Activated CD4-positive, alpha-beta T cell treated with anti-CD3 and anti-CD28 coated beads for 48 hours (primary cell): ENCODE results near the gene SPEG.
"Not testable (repeated sequence)": the region's sequence is repeated elsewhere in the genome, so short reads cannot be mapped to it uniquely, and the experiment has no call there.

Experiments used
- DNase-seq: peaks from one replicate; pipeline ENCODE4 v3.0.0-alpha.2; 2020

SPEG gene

DNA sequence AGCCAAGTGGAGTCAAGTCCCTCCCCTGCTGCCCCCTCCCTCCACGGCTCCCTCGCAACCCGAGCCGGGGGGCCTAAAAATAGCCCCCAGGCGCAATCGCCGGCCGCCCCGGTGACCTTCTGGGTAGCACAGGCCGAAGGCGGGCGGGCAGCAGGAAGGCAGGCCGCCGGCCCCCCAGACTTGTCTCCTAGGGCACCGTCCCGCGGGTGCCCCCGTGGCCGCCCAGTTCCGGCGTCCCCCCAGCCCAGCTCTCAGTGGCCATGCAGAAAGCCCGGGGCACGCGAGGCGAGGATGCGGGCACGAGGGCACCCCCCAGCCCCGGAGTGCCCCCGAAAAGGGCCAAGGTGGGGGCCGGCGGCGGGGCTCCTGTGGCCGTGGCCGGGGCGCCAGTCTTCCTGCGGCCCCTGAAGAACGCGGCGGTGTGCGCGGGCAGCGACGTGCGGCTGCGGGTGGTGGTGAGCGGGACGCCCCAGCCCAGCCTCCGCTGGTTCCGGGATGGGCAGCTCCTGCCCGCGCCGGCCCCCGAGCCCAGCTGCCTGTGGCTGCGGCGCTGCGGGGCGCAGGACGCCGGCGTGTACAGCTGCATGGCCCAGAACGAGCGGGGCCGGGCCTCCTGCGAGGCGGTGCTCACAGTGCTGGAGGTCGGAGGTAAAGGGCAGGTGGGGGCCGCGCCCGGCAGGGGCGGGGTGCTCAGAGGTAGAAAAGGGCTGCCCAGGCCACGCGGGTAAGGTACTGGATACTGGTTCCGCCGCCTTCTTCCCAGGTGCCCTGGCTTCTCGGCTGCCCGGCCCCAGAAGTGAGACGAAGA lies at the start of gene SPEG:
Gene SPEG (plus strand): TSS at position 126 of the 808 bp plus-strand sequence. CDS start 135 bp downstream, at position 261.
- no peak for DNase-seq

- no peak for DNase-seq
Observed at GRCh38 chr2:219384859-219385258, 49.8 kb upstream of the SPEG start.

DNA sequence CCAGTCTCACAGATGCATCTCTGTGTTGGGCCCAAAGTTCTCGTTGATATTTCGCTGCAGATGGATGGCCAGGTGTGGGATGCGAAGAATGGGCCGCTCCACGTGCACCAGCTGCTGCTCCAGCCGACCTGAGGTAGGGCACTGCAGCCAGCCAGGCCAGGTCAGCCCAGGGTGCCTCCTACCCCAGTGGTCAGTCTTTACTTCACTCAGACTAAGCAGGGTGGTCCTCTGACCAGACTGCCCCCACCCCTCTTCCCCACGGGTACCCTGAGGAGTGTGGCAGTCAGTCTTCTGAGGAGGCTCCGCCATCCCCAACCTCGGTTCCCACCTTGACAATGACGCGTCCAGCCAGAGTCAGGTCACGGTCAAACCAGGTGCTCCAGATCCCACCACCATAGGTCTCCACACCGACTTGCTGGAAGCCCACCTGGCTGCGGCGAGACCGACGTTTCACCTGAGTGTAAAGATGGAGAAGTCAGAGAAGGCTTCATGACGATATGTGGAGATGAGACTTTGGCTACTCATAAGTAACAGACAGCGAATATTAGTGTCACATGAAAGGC lies 48.6 kb upstream of the SPEG start:
- no peak for DNase-seq

DNA sequence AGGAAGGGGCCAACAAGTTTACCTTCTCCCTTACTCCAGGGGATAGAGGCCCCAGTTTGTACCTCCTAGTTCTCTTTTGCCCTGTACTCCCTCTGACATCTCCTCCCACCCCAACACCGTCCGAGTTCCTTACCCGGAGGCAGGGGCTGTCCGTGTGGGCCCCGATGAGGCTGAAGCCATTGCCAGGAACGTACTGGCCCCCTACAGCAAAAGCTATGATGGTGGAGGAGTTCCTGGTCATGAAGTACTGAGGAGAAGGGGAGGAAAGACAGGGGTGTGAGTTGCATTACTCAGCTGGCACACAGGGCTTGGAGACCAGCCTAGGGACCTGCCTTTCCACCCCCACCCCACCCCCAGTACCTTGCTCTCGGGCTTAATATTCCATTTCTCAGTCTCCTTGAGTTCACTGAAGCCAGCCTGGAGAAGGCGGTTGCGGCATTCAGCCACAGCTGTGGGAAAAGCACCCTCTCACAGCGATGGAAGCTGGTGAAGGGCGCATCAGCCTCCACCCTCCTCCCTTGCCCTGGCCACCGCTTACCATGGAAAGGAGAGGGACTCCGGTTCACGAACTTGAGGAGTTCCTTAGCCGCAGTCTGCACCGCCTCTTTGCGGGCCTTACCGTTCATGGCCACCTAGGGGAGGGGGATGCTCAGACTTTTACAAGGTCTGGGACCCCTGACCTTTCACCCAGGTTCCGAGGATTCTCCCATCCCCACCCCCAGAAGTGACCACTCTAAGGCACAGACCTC lies 47.9 kb upstream of the SPEG start:
- DNase-seq = peak; percentile 21

DNA sequence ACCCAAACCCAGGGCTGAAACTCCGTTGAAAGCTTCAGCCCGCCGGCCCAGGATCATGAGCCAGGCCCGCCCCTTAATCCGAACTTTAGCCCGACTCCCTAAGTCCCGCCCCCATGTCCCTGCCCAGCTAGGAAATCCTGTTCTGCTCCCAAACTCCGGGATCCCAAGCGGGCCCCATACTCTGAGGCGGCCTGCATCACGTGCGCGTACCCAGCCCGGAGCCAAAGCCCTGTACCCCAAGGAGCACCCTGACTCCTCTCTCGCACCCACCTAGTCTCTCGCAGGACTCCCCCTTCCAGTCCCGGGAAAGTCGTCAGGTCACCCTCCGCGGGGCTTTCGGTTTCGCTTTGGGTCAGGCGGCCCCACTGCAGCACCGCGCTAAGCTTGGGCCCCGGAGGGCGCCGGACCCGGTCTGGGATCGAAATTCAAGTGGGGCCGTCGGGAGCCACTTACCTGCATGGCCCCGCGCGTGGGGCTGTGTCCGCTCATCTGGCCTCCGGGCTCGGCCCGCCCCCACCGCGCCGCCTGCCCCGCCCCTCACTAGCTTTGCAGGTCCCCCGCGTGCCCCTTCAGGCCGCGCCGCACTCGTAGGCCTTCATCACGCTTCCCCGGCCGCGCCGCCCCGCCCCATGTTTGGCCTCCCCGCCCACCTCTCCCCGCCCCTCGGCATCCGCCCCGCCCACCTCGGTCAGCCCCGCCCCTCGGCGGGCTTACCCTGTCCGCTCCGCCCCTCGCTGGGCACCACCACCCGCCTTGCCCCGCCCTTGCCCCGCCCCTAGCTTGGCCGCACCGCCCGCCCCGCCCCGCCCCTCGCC lies 47.1 kb upstream of the SPEG start, which contains the start of gene DNPEP:
Gene DNPEP (minus strand): TSS at position 607 of the 815 bp plus-strand sequence. CDS start 118 bp downstream, at position 489.
- DNase-seq = peak; percentile 95

- DNase-seq = peak; percentile 99
Observed at GRCh38 chr2:219388121-219388906, 46.3 kb upstream of the SPEG start.

GRCh38 chr2:219388907-219389156 lies 45.8 kb upstream of the SPEG start:
- DNase-seq = no peak

- DNase-seq = no peak
Observed at GRCh38 chr2:219392754-219393153, 41.9 kb upstream of the SPEG start.

- not testable (repeated sequence) for DNase-seq
Observed at GRCh38 chr2:219395056-219395455, 39.6 kb upstream of the SPEG start.

DNA sequence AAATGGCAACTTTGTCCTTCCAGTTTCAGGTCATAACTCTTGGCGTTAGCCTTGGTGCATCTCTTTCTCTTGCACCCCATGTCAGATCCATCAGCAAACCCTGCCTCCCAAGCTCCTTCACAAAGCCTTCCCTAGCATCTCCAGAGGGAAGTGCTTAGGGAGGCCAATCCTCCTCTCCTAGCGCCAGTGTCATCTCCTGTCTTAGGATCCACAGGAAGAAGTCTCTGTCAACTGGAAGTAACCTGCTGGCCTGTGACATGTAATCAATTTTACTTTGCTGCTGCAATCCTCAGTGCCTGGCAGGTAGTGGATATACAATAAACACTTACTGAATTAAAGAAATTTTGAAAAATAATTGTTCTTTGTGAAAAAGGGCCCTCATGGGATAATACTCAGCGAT lies 39.0 kb upstream of the SPEG start:
- no peak for DNase-seq

GRCh38 chr2:219396863-219397457 lies 37.7 kb upstream of the SPEG start:
- no peak for DNase-seq

DNA sequence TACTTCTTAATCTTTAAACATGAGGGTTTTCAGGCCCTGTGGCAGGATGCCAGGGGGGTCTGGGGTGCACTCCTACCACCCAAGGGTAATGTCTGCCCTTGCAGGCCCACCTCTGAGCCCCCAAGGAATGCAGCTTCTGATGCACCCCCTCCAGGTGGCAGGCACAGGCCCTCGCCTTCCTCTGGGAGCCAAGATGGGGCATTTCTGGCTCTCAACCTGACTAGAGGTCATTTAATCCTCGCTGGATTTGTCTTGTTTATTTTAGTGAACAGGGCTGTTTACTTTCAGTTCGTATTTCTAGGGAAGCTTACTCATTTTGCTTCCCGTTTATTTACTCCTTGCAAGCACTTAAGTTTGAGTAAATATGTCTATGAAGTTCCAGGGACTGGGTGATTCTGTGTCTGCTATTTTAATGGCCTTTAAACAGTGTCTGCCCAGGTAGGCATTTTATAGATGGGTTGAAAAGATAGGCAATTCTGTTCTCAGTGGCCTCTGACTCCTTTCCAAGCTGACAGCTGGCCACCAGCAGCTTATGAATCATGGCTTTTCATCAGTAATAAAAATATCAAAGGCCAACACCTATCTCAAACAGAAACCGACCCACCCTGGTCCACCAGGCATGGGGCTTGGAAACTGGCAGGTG lies 35.8 kb upstream of the SPEG start:
- no peak for DNase-seq

- DNase-seq = no peak
Observed at GRCh38 chr2:219399716-219400478, 34.7 kb upstream of the SPEG start.

- DNase-seq = no peak
Observed at GRCh38 chr2:219400562-219400961, 34.1 kb upstream of the SPEG start.

DNA sequence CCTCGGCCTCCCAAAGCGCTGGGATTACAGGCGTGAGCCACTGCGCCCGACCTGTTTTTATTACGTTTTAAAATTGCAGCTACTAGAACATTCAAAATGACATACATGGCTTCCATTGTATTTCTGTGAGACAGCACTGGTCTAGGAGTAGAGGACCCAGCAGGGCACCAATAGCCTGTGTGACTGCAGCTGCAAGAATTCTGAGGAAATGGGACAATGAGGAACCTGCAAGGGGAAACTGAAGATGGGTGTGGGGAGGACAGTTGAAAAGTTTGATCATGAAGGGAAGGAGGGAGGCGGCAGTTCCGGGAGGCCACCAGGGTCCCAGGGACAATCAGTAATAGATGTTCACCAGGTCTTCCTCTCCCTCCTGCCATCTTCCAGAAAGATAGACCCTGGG lies 33.0 kb upstream of the SPEG start:
- DNase-seq = no peak

GRCh38 chr2:219402665-219403515 lies 31.8 kb upstream of the SPEG start:
- DNase-seq = peak; percentile 73

DNA sequence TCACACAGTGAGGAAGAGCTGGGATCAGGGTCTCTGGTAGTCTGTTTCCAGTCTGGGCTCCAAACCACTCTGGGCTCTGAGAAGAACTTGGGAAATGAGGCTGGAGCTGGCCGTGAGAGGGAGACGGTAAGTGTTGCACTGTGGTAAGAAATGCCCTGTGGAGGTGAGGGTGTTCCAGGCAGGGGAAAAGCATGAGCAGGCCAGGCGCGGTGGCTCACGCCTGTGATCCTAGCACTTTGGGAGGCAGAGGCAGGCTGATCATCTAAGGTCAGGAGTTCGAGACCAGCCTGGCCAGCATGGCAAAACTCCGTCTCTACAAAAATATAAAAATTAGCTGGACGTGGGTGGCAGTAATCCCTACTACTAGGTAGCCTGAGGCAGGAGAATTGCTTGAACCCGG lies 30.8 kb upstream of the SPEG start:
- DNase-seq = no peak

DNA sequence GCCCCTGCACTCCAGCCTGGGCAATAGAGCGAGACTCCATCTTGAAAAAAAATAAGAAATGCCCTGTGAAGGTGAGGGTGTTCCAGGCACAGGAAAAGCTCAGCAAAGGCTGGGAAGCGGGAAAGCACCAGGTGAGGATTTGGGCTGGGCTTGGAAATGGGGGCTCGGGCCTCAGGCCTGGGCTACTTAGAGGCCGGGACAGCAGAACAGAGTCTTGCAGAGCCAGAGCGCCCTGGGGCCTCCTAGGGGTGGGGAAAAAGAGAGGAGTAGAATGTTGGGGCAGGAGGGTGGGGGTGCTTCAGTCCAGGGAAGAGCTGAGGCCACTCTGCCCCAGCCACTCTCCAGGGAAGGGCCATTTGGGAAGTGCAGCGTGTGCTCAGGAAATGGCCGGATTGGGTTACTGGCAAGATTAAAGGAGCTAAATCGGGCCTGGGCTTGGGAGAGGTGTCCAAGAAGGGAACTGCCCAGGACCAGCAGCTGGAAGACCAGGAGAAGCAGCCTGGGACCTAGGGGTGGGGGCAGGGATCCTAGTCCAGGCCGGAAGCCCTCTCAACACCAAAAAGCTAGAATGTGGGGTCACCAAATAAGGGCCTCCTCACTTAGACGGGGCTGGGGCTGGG lies 30.2 kb upstream of the SPEG start:
- DNase-seq = no peak

- DNase-seq = no peak
Observed at GRCh38 chr2:219404954-219405353, 29.7 kb upstream of the SPEG start.
